NCI-H146 treated with DMSO at 0.1 percent for 48 hours (cell line): Measurements from ENCODE around the gene TBCC.
"Not testable (repeated sequence)": the region's sequence is repeated elsewhere in the genome, so short reads cannot be mapped to it uniquely, and the experiment has no call there.

Source experiments
- DNase-seq: peaks from one replicate; lab custom pipeline; 2025; ENCODE audit not compliant: unreplicated experiment; lab: John Stamatoyannopoulos, UW

The TBCC gene

DNA sequence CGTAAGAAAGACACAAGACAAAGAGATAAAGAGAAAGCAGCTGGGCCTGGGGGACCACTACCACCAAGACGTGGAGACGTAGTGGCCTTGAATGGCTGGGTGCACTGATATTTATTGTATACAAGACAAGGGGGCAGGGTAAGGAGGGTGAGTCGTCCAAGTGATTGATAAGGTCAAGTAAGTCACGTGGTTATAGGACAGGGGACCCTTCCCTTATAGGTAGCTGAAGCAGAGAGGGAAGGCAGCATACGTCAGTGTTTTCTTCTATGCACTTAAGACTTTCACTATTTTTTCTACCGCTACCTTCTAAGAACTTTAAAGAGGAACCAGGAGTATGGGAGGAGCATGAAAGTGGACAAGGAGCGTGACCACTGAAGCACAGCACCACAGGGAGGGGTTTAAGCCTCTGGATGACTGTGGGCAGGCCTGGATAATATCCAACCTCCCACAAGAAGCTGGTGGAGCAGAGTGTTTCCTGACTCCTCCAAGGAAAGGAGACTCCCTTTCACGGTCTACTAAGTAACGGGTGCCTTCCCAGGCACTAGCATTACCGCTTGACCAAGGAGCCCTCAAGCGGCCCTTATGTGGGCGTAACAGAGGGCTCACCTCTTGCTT, 11.9 kb downstream of the TBCC start:
- DNase-seq, result not testable (repeated sequence)

DNA sequence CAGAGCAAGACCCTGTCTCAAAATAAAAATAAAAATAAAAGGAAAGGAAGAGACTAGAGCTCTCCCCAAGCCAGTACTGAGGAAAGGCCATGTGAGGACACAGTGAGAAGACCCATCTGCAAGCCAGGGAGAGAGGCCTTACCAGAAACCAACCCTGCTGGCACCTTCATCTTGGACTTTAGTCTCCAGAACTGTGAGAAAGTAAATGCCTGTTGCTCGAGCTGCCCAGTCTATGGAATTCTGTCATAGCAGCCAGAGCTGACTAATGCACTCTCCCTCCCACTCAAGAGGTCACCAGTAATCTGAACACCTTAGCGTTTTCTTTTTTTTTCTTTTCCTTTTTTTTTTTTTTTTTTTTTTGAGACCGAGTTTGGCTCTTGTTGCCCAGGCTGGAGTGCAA, 16.2 kb downstream of the TBCC start:
- no peak for DNase-seq

DNA sequence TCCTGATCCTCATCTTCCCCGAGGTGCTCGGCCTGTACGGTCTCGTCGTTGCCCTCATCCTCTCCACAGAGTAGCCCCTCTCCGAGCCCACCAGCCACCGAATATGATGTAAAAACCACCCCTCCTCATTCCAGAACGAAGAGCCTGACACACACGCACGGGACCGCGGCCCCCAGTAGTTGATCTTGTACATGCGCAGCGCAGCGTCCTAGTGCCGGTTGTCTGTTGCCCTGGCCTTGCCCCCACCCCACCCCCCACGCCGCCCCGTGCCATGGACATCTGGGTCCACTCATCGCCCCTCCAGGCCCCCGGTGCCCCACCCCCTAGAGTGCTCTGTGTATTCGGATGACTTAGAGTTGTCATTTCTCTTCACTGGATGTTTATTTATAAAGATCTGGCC, 18.3 kb downstream of the TBCC start:
- DNase-seq, result no peak

DNA sequence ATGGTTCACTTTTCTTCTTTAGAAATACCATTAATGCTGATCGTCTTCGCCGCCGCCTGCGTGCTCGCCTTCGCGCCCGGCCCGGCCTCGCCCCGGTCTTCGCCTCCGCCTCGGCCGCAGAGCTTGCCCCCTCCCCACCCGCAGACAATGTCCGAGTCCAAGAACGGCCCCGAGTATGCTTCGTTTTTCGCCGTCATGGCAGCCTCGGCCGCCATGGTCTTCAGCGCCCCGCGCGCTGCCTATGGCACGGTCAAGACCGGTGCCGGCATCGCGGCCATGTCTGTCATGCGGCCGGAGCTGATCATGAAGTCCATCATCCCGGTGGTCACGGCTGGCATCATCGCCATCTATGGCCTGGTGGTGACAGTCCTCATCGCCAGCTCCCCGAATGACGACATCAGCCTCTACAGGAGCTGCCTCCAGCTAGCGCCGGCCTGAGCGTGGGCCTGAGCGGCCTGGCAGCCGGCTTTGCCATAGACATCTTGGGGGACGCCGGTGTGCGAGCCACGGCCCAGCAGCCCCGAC, 18.8 kb downstream of the TBCC start:
- no peak for DNase-seq

DNA sequence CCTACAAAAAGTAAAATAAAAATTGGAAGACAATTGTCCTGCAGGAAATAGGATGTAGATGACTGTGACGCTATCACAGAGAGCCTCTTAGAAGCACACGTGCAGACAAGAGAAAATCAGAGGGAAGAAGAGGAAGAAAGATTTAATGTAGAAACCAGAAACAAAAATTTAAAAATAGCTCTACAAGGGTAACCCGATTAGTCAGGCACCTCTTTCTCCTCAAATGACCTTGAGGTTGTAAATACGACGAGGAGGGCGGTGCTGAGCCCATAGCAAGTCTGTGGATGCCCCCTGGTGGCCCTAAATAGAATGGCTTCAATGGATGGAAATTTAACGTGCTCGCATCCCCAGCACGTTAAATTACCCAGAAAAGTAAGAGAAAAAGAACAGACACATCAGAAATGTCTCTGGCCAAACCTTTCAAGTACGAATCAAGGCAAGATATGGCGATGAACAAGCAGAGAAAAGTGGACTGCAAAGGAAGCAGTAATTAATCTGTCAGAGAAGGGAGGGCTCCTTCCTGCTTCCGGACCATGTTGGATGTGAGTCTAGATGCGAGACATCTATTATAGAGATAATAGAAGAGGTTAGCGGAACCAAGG, 19.3 kb downstream of the TBCC start:
- DNase-seq, result peak; percentile 79

DNA sequence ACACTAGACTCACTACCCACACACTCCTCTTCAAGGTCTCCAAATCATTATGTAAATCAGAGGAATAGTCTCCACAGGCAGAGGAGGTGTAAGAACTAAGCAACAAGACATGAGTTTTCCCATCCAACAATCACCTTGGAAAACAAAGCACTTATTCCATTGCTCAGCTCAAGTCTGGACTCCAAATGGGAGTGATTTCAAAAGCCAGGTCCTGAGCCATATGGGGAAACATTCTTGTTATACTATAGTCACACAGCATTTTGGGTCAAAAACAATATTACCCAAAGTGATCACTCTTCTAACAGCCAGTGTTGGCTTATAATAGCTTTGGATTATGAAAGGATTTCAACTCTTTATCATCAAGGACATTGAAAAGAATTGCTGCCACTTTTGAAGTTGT, 19.9 kb downstream of the TBCC start:
- no peak for DNase-seq

DNA sequence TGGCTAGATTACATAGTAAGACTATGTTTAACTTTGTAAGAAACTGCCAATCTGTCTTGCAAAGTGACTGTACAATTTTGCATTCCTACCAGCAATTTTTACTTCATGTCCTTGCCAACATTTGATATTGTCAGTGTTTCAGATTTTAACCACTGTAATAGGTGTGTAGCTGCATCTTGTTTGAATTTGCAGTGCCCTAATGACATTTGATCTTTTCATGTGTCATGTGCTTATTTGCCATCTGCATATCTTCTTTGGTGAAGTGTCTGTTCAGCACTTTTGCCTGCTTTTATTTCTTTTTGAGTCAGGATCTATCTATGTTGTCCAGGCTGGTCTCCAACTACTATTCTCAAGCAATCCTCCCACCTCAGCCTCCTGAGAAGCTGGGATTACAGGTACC, 21.1 kb downstream of the TBCC start:
- DNase-seq, result no peak

DNA sequence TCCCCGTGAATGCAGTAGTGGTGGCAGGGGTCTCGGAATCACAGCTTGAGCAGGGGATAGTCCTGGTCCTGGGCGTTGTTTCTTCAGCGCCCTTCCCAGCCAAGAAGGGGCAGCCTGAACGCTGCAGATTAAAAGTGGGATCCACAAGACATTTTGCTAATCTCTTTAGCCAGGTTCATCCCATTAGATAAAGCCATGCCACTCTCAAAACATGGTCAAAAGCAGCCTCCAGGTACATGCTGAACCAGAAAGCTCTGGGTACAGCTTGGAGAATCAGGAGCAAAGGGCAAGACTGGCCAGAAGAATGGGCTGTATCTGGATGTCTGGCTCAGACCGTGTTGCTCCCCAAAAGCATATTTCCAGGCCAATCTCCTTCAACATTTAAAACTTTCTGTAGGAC, 23.4 kb downstream of the TBCC start, which contains the start of gene PRPH2:
Gene PRPH2, minus strand, starts transcription at position 101 of the 400 bp plus-strand sequence. CDS start 263 bp downstream, outside the sequence.
- DNase-seq, result no peak

DNA sequence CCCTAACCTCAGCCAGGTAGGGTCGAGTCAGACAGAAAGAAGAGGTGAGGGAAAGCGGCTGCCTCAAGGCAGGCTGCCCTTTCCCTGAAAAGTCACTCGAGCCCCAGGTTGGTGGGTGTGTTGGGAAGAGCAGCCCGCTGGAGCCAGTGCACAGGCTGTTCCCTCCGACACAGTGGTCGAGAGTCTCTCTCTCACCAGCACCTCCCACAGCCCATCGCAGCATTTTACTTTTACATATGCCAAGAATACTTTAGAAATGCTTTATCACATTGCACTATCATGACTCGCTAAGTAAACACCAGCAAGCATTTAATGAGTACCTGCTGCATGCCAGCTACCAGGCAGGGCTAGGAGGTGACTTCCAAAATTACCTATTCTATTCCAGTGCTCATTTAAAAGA, 25.2 kb downstream of the TBCC start:
- DNase-seq, result no peak

DNA sequence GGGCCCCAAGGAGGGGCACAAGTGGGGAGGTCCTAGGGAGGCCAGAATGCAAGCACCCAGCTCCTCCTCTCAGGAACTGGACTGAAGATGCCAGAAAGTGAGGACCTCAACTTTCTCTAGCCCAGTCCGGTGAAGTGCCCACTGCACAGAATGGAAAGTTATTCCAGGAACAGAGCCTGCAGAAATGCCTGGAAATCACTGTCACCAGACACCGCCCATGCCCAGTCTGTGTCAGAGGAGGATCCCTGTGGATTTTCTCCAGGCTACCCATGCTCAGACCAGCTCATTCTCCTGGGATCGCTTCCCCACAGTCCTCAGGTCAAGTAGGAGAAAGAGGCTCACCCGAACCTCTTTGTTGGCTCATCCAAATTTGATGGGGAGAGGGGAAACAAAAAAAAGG, 30.0 kb downstream of the TBCC start:
- DNase-seq, result no peak

DNA sequence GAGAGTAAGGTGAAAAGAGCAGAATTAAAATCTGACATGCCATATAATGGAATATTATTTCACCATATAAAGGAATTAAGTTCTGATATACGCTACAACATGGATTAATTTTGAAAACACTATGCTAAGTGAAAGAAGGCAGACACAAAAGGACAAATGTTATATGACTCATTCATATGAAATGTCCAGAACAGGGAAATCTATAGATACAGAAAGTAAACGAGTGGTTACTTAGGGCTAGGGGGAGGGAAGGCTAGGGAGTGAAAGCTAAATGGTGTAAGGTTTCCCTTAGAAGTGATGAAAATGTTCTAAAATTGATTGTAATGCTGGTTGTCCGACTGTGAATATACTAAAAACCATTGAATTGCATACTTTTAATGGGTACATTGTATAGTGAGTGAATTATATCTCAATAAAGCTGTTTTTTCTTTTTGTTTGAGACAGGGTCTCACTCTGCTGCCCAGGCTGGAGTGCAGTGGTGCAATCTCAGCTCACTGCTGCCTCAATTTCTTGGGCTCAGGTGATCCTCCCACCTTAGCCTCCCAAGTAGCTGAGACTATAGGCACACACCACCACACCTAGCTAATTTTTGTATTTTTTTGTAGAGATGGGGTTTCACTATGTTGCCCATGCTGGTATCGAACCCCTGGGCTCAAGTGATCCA, 31.7 kb downstream of the TBCC start:
- no peak for DNase-seq

DNA sequence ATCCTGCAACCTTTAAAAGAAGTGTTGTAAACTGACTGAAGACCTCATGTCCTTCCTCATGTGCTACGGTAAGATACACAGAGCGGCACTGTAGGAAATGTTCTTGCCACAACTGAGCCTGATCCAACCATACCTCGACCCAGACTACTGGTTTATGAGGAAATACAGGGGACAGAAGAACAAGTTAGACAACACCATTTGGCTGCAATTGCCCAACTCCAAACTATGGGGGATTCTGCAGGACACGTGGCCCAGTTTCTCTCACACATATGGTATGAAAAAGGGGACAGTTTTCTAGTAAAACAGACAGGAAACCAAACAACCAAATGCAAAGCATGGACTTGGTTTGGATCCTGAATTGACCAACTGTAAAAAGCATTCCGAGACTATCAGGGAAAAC, 34.0 kb downstream of the TBCC start:
- DNase-seq, result no peak

DNA sequence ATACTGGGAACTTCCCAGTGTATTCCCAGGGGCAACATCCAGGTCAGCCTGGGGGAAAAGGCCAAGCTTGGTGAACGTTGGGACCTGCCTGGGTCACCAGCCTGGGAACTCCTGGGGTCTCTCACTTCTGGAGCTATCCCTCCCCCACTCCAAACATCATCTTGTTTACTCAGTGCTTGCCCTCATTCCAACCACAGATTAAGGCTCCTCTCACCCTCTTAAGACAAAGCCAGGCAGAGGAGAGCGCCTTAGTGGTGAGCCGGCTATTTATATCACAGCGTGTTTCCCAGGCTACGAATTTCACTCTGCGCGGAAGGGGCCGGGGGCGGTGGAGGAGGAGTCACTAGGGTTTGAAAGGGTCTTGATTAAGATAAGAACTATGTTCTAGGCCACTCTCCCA, 35.6 kb downstream of the TBCC start:
- no peak for DNase-seq

DNA sequence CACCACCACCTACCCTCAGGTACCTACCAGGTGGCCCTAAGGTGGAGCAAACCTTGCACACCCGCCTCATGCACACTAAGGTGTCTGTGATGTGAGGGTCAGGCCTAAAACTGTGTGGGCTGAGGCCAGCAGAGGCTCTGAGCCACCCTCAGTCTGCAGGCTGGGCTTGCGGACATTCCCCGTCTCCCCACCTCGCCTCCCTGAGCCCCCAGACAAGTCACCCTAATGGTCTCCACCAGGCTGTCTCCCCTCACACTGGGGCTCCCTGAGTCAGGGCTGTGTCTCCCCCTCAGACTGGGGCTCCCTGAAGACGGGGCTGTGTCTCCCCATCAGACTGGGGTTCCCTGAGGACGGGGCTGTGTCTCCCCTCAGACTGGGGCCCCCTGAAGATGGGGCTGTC, 36.0 kb downstream of the TBCC start:
- DNase-seq, result no peak

DNA sequence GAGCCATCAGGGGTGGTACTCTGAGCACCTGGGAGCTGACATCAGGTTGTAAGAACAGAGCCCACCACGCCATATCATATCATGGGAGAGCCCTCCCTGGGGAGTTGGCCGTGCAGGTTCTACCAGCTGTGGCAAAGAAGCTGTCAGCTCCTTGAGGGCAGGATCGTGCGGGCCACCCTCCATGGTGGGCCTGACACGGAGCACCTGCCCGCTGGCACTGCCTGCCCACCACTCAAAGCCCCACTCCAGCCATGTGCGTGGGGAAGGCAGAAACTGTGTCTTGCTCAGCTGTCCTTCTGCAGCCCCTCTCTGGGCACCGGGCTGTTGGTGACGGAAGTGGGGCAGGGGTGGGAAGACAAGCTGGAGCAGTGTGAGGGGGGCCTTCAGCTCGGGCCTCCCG, 37.8 kb downstream of the TBCC start:
- no peak for DNase-seq

DNA sequence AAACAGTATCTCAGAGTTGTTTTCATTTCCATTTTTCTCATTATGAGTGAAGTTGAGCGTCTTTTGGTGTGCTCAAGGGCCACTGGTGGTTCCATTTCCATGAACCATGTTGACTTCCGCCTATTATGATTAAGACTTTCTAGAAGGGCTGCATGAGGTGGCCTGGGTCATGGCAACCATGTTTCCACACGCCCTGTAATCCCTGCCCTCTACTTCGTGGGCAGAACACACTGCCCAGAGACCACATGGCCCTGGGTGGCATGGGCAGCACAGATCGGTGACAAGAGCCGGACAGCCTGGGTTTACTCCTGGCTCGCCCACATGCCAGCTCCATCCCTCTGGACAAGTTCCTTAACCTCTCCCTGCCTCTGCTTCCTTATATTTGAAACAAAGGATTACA, 38.3 kb downstream of the TBCC start:
- DNase-seq, result no peak

DNA sequence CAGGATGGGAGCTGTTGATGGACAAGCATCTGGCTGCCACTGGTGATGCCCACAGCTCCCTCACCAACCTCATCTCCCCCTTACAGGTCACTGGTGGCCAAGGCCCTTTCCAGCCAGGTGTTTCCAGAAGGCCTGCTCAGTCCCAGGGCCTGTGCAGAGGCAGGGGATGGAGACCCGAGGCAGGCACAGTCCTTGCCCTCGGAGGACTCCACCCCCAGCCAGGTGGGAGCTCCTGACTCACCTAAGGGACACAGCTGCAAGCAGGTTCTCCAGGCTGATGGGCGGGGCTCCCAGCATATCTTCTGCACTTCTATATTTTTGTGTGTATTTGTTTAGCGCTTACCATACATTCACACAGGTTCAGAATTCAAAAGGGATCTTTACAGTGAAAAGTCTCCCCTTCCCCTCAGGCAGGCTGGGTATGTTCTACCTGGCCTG, 40.9 kb downstream of the TBCC start:
- DNase-seq, result peak; percentile 62

DNA sequence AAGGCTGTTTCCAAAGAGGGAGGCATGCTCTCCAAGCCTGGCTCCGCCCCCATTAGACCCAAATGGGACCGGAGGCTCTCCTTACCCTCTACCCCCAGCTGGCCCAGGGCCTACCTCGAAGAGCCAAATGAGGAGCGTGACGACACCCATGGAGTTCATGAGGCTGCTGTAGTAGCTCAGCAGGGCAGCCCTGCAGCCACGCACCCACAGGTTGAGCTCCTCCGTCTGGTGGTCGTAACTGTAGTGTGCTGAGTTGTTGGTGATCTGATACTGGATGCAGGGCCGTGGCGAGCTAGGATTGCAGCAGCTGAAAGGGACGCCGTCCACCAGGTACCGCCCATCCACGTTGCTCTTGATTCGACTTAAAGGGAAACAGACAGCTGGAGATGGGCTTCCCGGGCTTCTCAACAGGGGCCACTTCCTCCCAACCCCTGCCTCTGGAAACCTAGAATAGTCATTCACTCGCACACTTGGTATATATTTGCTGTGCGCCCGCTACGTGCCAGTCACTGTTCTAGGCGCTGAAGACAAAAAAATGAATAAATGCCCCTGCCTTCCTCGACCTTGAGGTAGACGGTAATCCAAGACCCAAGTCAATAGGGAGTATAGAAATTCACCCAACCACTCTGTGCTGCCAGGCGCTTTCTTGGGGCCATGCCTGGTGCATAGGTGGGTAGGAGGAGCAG, 41.5 kb downstream of the TBCC start:
- peak; percentile 92 for DNase-seq

DNA sequence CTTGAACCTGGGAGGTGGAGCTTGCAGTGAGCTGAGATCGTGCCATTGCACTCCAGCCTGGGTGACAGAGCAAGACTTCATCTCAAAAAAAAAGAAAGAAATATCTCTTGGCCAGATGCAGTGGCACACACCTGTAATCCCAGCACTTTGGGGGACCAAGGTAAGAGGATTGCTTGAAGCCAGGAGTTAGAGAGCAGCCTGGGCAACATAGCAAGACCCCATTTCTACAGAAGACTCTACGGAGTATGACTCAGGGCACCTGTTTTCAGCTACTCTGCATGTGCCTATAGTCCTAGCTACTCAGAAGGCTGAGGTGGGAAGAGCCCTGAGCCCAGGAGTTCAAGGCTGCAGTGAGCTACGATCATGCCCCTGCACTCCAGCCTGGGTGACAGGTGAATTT, 43.1 kb downstream of the TBCC start:
- DNase-seq, result not testable (repeated sequence)

DNA sequence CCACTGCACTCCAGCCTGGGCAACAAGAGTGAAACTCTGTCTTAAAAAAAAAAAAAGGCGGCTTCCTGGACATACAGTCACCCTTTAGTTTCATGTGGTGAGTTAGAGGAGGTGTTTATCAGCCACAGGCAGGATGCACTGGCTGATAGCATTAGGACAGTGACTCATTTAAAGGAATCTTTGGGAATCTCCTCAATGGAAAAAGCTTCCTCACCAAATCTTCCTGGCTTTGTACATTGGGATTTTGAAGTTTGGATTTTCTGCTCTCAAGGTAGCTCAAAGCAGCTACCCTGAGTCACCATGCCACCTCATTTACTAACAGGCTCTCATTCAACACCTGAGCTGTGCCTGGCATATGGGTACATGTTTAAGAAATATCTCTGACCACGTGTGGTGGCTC, 43.7 kb downstream of the TBCC start:
- no peak for DNase-seq

DNA sequence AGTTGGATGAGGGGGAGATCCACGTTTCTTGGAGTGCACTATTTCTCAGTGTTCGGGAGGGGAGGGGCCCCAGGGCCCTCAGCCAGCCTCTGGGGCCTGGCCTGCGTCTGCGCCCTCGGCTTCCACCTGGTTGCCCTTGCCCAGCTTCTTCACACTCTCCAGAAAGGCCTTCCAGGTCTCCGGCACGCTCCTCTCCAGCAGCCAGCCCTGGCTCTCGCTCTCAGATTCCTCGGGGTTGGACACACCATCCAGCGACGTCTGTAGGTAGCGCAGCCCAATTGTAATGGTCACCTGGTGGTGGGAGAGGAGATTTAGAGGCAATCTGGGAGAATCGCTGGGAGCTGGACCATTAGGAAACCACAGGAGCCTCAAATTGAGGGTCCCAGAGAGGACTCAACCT, 47.7 kb downstream of the TBCC start:
- no peak for DNase-seq

DNA sequence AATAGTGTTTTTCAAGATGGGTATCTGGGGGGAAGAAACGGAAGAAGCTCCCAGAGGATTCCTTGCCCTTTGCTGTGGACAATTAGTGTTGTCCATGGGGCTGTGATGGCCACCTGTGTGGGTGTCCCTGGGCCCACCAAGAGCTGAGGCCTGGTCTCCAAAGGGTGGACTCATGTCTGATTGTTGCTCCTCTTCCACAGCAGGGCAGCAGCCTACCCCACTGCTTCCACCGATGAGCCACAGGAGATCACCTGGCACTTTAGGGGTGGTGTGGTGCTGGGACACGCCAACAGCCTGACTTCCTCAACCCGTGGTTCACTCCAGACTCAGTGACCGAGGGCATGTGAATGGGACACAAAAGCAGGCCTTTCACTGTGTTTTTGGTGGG, 48.6 kb downstream of the TBCC start:
- no peak for DNase-seq
